ENCODE measurements around the gene FPGT.

FPGT gene

DNA sequence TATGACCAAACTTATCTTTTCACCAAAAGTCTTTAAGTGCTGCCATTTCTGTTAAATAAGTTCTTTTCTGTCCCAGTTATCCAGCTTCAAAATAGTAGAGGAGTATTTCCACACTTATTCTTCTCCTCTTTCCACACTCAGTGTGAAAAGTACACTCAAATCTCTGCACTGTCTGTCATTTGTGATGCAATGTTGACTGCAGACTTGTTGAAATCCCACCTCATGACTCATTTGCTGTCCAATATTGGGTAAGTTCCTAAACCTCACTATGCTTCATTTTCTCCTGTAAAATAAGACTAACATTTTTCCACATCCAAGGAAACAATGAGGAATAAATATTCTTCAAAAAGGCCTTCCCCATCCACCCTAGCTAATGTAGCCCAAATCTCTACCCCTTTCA, 17.6 kb upstream of the FPGT start:
- H3K4me1 ChIP-seq (ENCODE audit: low read depth, poor library complexity, severe bottlenecking): no peaks in the 10 kb centered on the region
- H3K27ac ChIP-seq: no peak overlapping the region
- H4K20me1 ChIP-seq (ENCODE audit: insufficient read depth): no peaks in the 10 kb centered on the region
- no peak overlapping the region for H3K4me3 ChIP-seq (IDR thresholded peaks at IDR 0.05; ENCODE audit: insufficient read depth, low read depth, low read length)
- no peak overlapping the region for H3K4me2 ChIP-seq
- no peak overlapping the region for H2AFZ ChIP-seq (ENCODE audit: low read depth)
- no peaks in the 10 kb centered on the region for H3K27me3 ChIP-seq (ENCODE audit: insufficient read depth, low read depth)
- no peaks in the 10 kb centered on the region for H3K79me2 ChIP-seq (ENCODE audit: insufficient read depth, low read depth)
- H3K9ac ChIP-seq: no peak overlapping the region
- no peaks in the 10 kb centered on the region for H3K36me3 ChIP-seq (ENCODE audit: insufficient read depth)
- TF ChIP-seq, protein P1, sequence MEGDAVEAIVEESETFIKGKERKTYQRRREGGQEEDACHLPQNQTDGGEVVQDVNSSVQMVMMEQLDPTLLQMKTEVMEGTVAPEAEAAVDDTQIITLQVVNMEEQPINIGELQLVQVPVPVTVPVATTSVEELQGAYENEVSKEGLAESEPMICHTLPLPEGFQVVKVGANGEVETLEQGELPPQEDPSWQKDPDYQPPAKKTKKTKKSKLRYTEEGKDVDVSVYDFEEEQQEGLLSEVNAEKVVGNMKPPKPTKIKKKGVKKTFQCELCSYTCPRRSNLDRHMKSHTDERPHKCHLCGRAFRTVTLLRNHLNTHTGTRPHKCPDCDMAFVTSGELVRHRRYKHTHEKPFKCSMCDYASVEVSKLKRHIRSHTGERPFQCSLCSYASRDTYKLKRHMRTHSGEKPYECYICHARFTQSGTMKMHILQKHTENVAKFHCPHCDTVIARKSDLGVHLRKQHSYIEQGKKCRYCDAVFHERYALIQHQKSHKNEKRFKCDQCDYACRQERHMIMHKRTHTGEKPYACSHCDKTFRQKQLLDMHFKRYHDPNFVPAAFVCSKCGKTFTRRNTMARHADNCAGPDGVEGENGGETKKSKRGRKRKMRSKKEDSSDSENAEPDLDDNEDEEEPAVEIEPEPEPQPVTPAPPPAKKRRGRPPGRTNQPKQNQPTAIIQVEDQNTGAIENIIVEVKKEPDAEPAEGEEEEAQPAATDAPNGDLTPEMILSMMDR (conservative IDR thresholded peaks at IDR 0.05; ENCODE audit: low read depth, low read length): no peak

DNA sequence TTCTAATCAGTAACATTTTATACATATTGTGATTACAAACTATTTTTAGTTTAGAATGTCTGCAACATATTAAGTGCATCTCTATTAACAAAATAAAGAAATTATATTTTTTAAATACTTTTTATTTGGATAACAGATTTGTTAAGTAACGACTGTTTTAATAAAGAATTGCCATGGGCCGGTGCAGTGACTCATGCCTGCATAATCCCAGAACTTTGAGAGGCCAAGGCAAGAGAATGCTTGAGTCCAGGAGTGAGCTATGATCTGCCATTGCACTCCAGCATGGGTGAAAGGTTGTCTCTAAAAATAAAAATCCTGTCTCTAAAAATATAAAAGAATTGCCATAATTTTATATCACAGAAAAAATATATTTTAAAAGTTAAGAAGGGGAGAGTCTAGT, 4.1 kb upstream of the FPGT start:
- Histone ChIP-seq H3K27ac (no peak overlapping the region), H3K79me2 (ENCODE audit: insufficient read depth, low read depth) (no peaks in the 10 kb centered on the region), H3K27me3 (ENCODE audit: insufficient read depth, low read depth) (no peaks in the 10 kb centered on the region), H2AFZ (ENCODE audit: low read depth) (no peak overlapping the region), H3K4me3 (IDR thresholded peaks at IDR 0.05; ENCODE audit: insufficient read depth, low read depth, low read length) (no peak overlapping the region), H3K4me2 (no peak overlapping the region), H3K9ac (no peak overlapping the region), H3K36me3 (ENCODE audit: insufficient read depth) (no peaks in the 10 kb centered on the region), H3K4me1 (ENCODE audit: low read depth, poor library complexity, severe bottlenecking) (peaks cover 2% of the 10 kb centered on the region), H4K20me1 (ENCODE audit: insufficient read depth) (no peaks in the 10 kb centered on the region)
- TF ChIP-seq, protein P1 (conservative IDR thresholded peaks at IDR 0.05; ENCODE audit: low read depth, low read length): no peak

DNA sequence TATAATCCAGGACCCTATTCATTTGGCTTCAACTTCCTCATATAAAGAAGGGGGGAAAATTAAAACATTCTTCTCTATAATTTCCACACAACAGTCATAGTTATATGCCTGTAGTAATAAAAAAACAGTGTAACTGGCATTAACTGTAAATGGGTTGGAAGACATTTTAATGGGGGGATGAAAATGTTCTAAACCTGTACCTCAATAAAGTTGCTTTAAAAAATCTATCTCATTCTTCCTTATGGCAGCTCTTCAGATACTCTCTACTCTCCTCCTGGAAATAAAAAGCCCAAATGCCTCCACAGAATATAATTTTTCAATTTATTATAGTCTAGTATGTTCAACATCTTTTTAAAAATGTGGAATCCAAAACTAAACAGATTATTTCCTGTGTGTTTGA, 2.7 kb upstream of the FPGT start:
- Histone ChIP-seq H3K36me3 (ENCODE audit: insufficient read depth) (no peaks in the 10 kb centered on the region), H3K4me3 (IDR thresholded peaks at IDR 0.05; ENCODE audit: insufficient read depth, low read depth, low read length) (no peak overlapping the region), H4K20me1 (ENCODE audit: insufficient read depth) (no peaks in the 10 kb centered on the region), H3K79me2 (ENCODE audit: insufficient read depth, low read depth) (no peaks in the 10 kb centered on the region), H3K27ac (no peak overlapping the region), H3K9ac (no peak overlapping the region), H3K4me2 (no peak overlapping the region), H3K27me3 (ENCODE audit: insufficient read depth, low read depth) (no peaks in the 10 kb centered on the region), H2AFZ (ENCODE audit: low read depth) (no peak overlapping the region), H3K4me1 (ENCODE audit: low read depth, poor library complexity, severe bottlenecking) (peaks cover 8% of the 10 kb centered on the region)
- TF ChIP-seq, protein P1 (conservative IDR thresholded peaks at IDR 0.05; ENCODE audit: low read depth, low read length): no peak

- H3K4me2 ChIP-seq: peak overlapping the region; percentile 48; the same call in 1 of the 2 replicates
- H3K27me3 ChIP-seq (ENCODE audit: insufficient read depth, low read depth): no peaks in the 10 kb centered on the region
- peaks cover 8% of the 10 kb centered on the region for H3K4me1 ChIP-seq (ENCODE audit: low read depth, poor library complexity, severe bottlenecking)
- H3K4me3 ChIP-seq (IDR thresholded peaks at IDR 0.05; ENCODE audit: insufficient read depth, low read depth, low read length): peak overlapping the region; percentile 48
- peak overlapping the region; percentile 45; the same call in 1 of the 2 replicates for H3K27ac ChIP-seq
- peak overlapping the region; percentile 87 for H2AFZ ChIP-seq (ENCODE audit: low read depth)
- no peaks in the 10 kb centered on the region for H3K36me3 ChIP-seq (ENCODE audit: insufficient read depth)
- peak overlapping the region; percentile 58; the same call in 1 of the 2 replicates for H3K9ac ChIP-seq
- TF ChIP-seq, protein P1 (conservative IDR thresholded peaks at IDR 0.05; ENCODE audit: low read depth, low read length): no peak
- no peaks in the 10 kb centered on the region for H4K20me1 ChIP-seq (ENCODE audit: insufficient read depth)
- H3K79me2 ChIP-seq (ENCODE audit: insufficient read depth, low read depth): no peaks in the 10 kb centered on the region
Observed at GRCh38 chr1:74197255-74197654, 787 bp upstream of the FPGT start.
